ENCODE data around the gene RAB17. TPM values are rescaled to one million over a fixed set of nuclear protein-coding genes. Genes with fewer than 3 reads are reported as not detected.

Gene RAB17
- polyA plus RNA-seq, 1 donor (not counting 4 experiments of a cell fraction or from before 2014, with no cell fraction given), result 2.4 TPM

DNA sequence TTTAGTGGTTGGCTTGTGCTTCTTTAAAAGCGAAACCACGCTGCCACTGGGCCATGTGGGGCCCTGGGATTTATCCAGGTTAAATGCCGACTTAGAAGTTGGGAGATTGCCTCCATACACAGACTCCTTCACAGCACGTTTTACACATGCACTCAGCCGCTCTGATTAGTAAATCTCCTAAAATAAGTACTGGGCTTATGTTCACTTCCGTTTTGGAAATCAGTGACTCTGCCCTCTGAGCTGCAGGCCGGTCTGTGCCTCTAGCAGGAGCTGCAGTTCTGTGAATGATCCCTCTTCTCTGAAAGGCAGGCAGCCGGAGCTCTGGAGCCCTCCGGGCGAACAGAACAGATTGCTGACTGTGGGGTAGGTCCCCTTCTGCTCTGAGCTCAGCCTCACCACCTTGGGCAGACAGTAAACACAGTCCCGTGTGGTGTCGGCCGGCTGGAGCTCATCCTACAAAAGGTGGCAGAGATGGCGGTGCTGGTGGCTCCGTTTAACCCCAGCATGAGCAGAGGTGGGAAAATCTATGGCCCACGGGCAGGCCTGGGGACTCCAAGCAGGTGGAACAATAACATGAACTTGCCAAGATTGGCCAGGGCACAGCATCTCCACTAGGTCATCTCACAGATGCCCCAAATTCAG, 9.8 kb upstream of the RAB17 start:
- Histone ChIP-seq H3K4me1 (ENCODE audit: control insufficient read depth, extremely low read depth, insufficient read depth, low read length) (peaks cover 9% of the 10 kb centered on the region), H3K36me3 (ENCODE audit: control insufficient read depth in 2 of 2, extremely low read depth in 1 of 2, insufficient read depth in 2 of 2, low read length in 2 of 2) (no peaks in the 10 kb centered on the region), H2AFZ (ENCODE audit: control insufficient read depth, low read length) (peak overlapping the region; percentile 64), H3K9me1 (ENCODE audit: control insufficient read depth, extremely low read depth, insufficient read depth, low read length) (no peaks in the 10 kb centered on the region), H3K27me3 (ENCODE audit: control insufficient read depth, extremely low read depth, insufficient read depth, low read length) (peaks cover 5% of the 10 kb centered on the region), H3K27ac (ENCODE audit: control insufficient read depth, insufficient read depth, low read length) (no peak overlapping the region), H3K9me3 (ENCODE audit: control insufficient read depth, low read depth, low read length) (no peaks in the 10 kb centered on the region), H3K4me3 (ENCODE audit: control insufficient read depth in 2 of 3, extremely low read depth in 1 of 3, insufficient read depth in 2 of 3, low read depth in 1 of 3, low read length in 3 of 3) (no peak overlapping the region), H3K4me2 (ENCODE audit: control insufficient read depth, extremely low read depth, insufficient read depth, low read depth, low read length) (peak overlapping the region; percentile 20), H3K9ac (ENCODE audit: control insufficient read depth, extremely low read depth, insufficient read depth, low read length) (no peak overlapping the region), H4K20me1 (ENCODE audit: control insufficient read depth, extremely low read depth, insufficient read depth, low read length) (no peaks in the 10 kb centered on the region), H3K79me2 (ENCODE audit: control insufficient read depth, insufficient read depth, low read length) (no peaks in the 10 kb centered on the region)
- DNase-seq (ENCODE audit: low read depth, low spot score), result no peak
- no peak for TF ChIP-seq EZH2 (IDR thresholded peaks at IDR 0.05; ENCODE audit: low read length)
- TF ChIP-seq, protein P1, sequence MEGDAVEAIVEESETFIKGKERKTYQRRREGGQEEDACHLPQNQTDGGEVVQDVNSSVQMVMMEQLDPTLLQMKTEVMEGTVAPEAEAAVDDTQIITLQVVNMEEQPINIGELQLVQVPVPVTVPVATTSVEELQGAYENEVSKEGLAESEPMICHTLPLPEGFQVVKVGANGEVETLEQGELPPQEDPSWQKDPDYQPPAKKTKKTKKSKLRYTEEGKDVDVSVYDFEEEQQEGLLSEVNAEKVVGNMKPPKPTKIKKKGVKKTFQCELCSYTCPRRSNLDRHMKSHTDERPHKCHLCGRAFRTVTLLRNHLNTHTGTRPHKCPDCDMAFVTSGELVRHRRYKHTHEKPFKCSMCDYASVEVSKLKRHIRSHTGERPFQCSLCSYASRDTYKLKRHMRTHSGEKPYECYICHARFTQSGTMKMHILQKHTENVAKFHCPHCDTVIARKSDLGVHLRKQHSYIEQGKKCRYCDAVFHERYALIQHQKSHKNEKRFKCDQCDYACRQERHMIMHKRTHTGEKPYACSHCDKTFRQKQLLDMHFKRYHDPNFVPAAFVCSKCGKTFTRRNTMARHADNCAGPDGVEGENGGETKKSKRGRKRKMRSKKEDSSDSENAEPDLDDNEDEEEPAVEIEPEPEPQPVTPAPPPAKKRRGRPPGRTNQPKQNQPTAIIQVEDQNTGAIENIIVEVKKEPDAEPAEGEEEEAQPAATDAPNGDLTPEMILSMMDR (optimal IDR thresholded peaks at IDR 0.05 in 1 of 3, IDR thresholded peaks at IDR 0.05 in 1 of 3, conservative IDR thresholded peaks at IDR 0.05 in 1 of 3; ENCODE audit: extremely low read depth in 1 of 3, insufficient read depth in 2 of 3, low read length in 3 of 3), result no peak
- dilution Hi-C loops (cut with MboI; ENCODE audit: extremely low pct_ligation_motif_present, low sequenced_read_pairs), result no loop called here
- FAIRE-seq, result no peak

DNA sequence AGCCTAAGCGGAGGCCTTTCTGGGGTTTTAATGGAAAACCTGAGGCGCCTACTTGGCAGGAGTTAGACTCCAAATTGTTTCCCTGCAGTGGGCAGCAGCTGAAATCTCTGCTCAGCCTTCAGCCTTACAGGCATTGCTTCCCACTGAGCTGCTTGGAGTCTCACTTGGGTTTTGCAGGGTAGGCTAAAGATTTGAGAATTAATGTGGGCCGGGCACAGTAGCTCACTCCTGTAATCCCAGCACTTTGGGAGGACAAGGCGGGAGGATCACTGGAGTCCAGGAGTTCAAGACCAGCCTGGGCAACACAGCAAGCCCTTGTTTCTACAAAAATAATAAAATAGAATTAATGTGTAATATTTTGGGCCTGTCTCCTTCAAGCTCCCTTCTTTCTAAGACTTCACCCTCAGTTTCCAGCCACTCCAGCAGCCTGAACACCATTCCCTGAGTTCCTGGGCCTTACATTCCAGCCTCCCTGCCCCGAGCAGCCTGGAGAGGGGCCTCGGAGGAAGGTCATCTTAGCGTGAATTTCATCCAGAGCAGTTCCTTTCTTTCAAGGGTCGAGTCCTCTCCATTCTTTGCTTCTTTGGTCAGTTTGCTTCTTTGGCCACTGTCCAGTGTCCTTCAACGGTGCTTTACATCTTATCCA, 9.1 kb upstream of the RAB17 start:
- dilution Hi-C loops (cut with MboI; ENCODE audit: extremely low pct_ligation_motif_present, low sequenced_read_pairs), result no loop called here
- H3K4me2 ChIP-seq (ENCODE audit: control insufficient read depth, extremely low read depth, insufficient read depth, low read depth, low read length), result peak overlapping the region; percentile 20
- no peaks in the 10 kb centered on the region for H3K9me1 ChIP-seq (ENCODE audit: control insufficient read depth, extremely low read depth, insufficient read depth, low read length)

More for the DNA sequence above, 9.1 kb upstream of the RAB17 start:
- H3K9ac ChIP-seq (ENCODE audit: control insufficient read depth, extremely low read depth, insufficient read depth, low read length), result no peak overlapping the region
- no peaks in the 10 kb centered on the region for H3K9me3 ChIP-seq (ENCODE audit: control insufficient read depth, low read depth, low read length)
- DNase-seq (ENCODE audit: low read depth, low spot score) (no peak), FAIRE-seq (no peak)
- H3K27ac ChIP-seq (ENCODE audit: control insufficient read depth, insufficient read depth, low read length), result no peak overlapping the region
- no peak overlapping the region for H3K4me3 ChIP-seq (ENCODE audit: control insufficient read depth in 2 of 3, extremely low read depth in 1 of 3, insufficient read depth in 2 of 3, low read depth in 1 of 3, low read length in 3 of 3)
- no peaks in the 10 kb centered on the region for H3K36me3 ChIP-seq (ENCODE audit: control insufficient read depth in 2 of 2, extremely low read depth in 1 of 2, insufficient read depth in 2 of 2, low read length in 2 of 2)
- no peak overlapping the region for H2AFZ ChIP-seq (ENCODE audit: control insufficient read depth, low read length)
- peaks cover 9% of the 10 kb centered on the region for H3K4me1 ChIP-seq (ENCODE audit: control insufficient read depth, extremely low read depth, insufficient read depth, low read length)
- peaks cover 5% of the 10 kb centered on the region for H3K27me3 ChIP-seq (ENCODE audit: control insufficient read depth, extremely low read depth, insufficient read depth, low read length)
- TF ChIP-seq EZH2 (IDR thresholded peaks at IDR 0.05; ENCODE audit: low read length), result no peak
- TF ChIP-seq, protein P1 (optimal IDR thresholded peaks at IDR 0.05 in 1 of 3, IDR thresholded peaks at IDR 0.05 in 1 of 3, conservative IDR thresholded peaks at IDR 0.05 in 1 of 3; ENCODE audit: extremely low read depth in 1 of 3, insufficient read depth in 2 of 3, low read length in 3 of 3), result no peak
- H3K79me2 ChIP-seq (ENCODE audit: control insufficient read depth, insufficient read depth, low read length), result no peaks in the 10 kb centered on the region
- no peaks in the 10 kb centered on the region for H4K20me1 ChIP-seq (ENCODE audit: control insufficient read depth, extremely low read depth, insufficient read depth, low read length)

All from keratinocyte (primary cell).